ENCODE data around the gene ZG16B. TPM values are rescaled to one million over a fixed set of nuclear protein-coding genes. Genes with fewer than 3 reads are reported as not detected.

The ZG16B gene
- total and polyA plus RNA-seq, 2 of the 8 experiments (the other 6 are each of a cell fraction or from before 2014, with no cell fraction given) = 0.11 TPM; not detected in 1

- Histone ChIP-seq H2BK12ac (ENCODE audit: low read depth, low read length) (peak overlapping the region; percentile 23; the same call in 1 of the 2 replicates), H2BK120ac (replicated peaks; ENCODE audit: low read depth, low read length) (no peak overlapping the region), H3K9me3 (ENCODE audit: insufficient read depth in 2 of 2, low read depth in 1 of 2, low read length in 1 of 2) (no peaks in the 10 kb centered on the region), H4K20me1 (replicated peaks in 1 of 2; ENCODE audit: control insufficient read depth in 1 of 2, insufficient read depth in 2 of 2, low read length in 2 of 2) (no peaks in the 10 kb centered on the region), H2BK20ac (ENCODE audit: low read length) (no peak overlapping the region), H3K36me3 (ENCODE audit: control insufficient read depth in 2 of 4, insufficient read depth in 4 of 4, low read length in 3 of 4) (no peaks in the 10 kb centered on the region), H4K5ac (ENCODE audit: insufficient read length, low read depth, low read length) (no peak overlapping the region), H3K4me2 (ENCODE audit: insufficient read depth in 1 of 2, low read depth in 2 of 2, low read length in 2 of 2) (no peak overlapping the region), H2AFZ (ENCODE audit: low read length) (0 out of 2 replicates have a peak overlapping the region, but pooled peaks have one; percentile 62), H3K14ac (ENCODE audit: insufficient read length) (no peak overlapping the region), H3K79me1 (ENCODE audit: low read depth, low read length) (no peaks in the 10 kb centered on the region), H3K9ac (replicated peaks in 1 of 4; ENCODE audit: extremely low read depth in 1 of 4, low read depth in 3 of 4, low read length in 3 of 4) (no peak overlapping the region), H3K23me2 (ENCODE audit: low read depth, low read length) (no peaks in the 10 kb centered on the region), H3K56ac (replicated peaks; ENCODE audit: insufficient read length, low read depth, low read length) (no peak overlapping the region), H2BK15ac (ENCODE audit: low read length) (no peak overlapping the region; the same call in 1 of the 2 replicates), H3K23ac (ENCODE audit: insufficient read length) (no peak overlapping the region), H3K4me1 (replicated peaks in 1 of 4; ENCODE audit: control insufficient read depth in 3 of 4, insufficient read depth in 4 of 4, low read length in 3 of 4) (peaks cover 0 to 4% (median 0%) of the 10 kb centered on the region in 4 experiments; a peak in 1 of 7 replicates), H3K4me3 (ENCODE audit: extremely low read depth in 1 of 4, insufficient read depth in 2 of 4, low read depth in 3 of 4, low read length in 4 of 4) (no peak overlapping the region), H4K91ac (replicated peaks; ENCODE audit: insufficient read length, low read length) (peak overlapping the region; percentile 65), H3K4ac (replicated peaks; ENCODE audit: insufficient read length, low read depth, low read length) (no peak overlapping the region), H3K27ac (ENCODE audit: low read depth, low read length) (no peak overlapping the region), H2AK5ac (ENCODE audit: low read depth, low read length) (0 out of 2 replicates have a peak overlapping the region, but pooled peaks have one; percentile 19), H4K8ac (ENCODE audit: extremely low read depth, insufficient read depth, low read length) (peak overlapping the region; percentile 3; the same call in 1 of the 2 replicates), H3K27me3 (replicated peaks in 1 of 4; ENCODE audit: control insufficient read depth in 3 of 4, extremely low read depth in 1 of 4, insufficient read depth in 3 of 4, low read length in 3 of 4) (no peaks in the 10 kb centered on the region), H2BK5ac (ENCODE audit: low read depth, low read length) (no peak overlapping the region), H3K79me2 (ENCODE audit: control insufficient read depth in 1 of 2, insufficient read depth in 2 of 2, low read length in 2 of 2) (no peaks in the 10 kb centered on the region), H3K18ac (ENCODE audit: extremely low read depth, low read length) (no peak overlapping the region; the same call in 1 of the 2 replicates)
- DNase-seq (ENCODE audit: low read depth in 1 of 2, low spot score in 2 of 2) (no peak), FAIRE-seq (no peak)
- WGBS, 2 experiments (ENCODE audit: extremely low coverage in 1 of 2, insufficient coverage in 1 of 2, insufficient read length in 1 of 2, insufficient replicate concordance in 2 of 2, low coverage in 1 of 2, low lambda C conversion rate in 2 of 2, missing lambda C conversion rate in 1 of 2) = 91% methylated on average over 27 of the region's 68 CpGs; no CpG with 5 or more reads in 1 of the 2 experiments
- POLR2A ChIA-PET (ENCODE audit: partially characterized antibody) = interaction anchor here (1.1 to 1.2 kb wide), 2 partner anchors 40 to 44 kb away, joined by 4 to 5 read pairs; no protein-coding TSS in a partner anchor
- CTCF ChIA-PET (ENCODE audit: partially characterized antibody) = interaction anchor here (0.7 to 2.0 kb wide), 5 partner anchors 10 to 145 kb away, joined by 3 to 9 read pairs (median 4); no protein-coding TSS in a partner anchor
- TF ChIP-seq SUZ12 (IDR thresholded peaks at IDR 0.05; ENCODE audit: low read length) = no peak
Observed at GRCh38 chr16:2817340-2818271, 12.5 kb upstream of the ZG16B start.

Data from H1 (cell line).